HG03378 (cell line): Measurements from ENCODE around the gene TGFBI.

Source experiments
- ATAC-seq: cut with Tn5 transposase; IDR thresholded peaks from one replicate; pipeline ENCODE4 v1.9.1; 2021; ENCODE audit warnings: mild to moderate bottlenecking, moderate library complexity; ENCODE audit not compliant: unreplicated experiment

TGFBI gene

DNA sequence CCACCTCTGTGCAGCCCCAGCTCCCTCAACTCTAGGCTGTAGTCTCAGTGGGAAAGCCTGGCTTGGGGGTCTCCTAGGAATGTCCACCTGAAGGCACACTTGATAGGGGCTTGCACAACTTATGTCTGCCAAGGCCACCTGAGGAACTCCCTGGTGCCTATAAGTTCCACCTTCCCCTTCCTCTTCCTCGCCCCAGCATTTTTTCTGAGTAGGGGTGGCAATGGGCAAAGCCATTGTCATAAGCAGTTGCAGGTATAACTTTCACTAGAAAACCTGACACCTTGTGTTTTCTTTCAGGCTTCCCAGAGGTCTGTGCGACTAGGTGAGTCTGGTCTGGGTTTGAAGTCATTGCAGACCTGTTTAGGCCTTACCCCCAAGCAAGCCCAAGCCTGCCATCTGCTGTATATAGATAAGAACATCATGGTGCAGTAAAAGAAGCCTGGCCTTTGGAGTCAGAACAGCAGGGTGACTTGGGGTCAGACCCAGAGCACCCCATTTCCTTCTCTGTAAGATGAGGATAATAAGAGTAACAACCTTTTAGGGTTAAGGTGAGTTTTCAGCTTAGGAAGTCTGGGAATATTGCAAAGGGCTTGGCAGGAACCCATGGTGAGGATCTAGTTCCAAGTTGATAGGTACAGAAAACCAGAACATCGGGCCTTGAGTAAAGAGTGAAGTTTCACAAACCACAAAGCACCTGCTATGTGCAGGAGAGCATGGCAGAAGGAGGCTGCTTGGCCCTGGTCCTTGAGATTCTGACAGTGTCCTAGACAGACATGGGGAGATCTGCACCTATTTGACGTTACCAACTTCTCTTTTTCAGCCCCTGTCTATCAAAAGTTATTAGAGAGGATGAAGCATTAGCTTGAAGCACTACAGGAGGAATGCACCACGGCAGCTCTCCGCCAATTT is 33.8 kb downstream of the TGFBI start:
- peak; percentile 66 for ATAC-seq

DNA sequence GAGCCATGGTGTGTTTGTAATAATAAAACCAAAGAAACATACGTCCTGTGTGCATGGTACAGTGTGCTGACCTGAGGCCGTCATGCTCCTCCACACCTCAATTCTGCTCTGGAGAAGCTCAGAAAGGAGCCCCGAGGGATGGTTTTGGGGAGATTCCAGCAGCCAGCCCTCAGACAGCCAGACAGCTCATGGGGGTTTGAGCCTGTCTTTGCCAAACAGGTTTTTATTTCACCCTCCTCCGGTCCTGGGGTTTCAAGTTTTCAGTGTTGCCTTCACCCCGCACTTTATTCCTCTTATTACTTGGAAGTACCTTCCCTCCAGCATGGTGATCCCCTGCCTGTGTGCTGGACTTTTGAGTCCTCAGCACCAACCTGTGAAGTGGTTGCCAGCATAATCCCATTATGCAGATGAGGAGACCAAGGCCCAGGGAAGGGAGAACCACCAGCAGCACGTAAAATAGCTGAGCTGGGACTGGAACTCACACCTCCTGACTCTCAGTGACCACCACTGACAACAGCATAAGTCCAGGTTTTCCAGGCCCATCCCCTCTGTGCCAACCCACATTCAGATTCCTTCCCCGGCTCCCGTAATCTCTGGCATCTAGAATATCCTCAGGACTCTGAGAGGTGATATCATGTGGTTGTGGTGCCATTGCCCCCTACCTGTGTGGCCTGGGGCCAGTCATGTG is 35.1 kb downstream of the TGFBI start:
- ATAC-seq = no peak

DNA sequence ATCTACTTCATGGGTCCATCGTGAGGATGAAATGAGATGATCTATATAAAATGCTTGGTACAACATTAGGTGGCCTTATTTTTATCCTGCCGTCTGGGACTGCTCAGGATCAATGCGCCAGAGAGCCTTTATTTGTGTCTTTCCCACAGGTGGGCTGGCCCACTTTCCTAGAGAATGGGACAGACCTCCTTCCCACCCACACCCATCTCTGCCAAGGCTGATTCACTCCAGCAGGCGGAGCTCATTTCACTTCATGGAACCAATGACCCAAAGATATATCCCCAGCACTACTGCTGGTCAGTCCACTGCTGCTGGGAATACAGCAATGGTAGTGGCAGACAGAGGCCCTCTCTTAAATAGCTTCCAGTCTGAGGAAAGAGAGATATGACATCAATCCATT is 35.7 kb downstream of the TGFBI start:
- ATAC-seq = no peak

DNA sequence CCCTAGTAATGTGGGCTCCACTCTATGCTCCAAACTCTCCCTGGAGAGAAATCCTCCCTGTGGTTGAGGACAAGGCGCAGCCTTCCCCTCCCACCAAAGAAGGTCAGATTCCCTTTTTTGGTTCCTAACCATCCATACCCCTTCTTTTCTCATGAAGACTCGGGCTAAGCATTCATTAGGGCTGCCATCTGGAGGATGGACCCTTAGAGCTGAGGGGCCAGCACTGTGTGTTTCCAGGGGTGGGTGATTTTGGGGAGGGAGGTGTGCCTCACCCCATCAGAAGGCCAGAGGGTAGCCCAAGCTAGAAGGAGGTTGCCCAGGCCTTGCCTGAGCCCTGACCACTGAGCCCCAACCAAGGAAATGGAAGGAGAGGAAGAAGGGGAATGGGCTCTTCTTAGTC is 36.8 kb downstream of the TGFBI start:
- ATAC-seq = no peak

DNA sequence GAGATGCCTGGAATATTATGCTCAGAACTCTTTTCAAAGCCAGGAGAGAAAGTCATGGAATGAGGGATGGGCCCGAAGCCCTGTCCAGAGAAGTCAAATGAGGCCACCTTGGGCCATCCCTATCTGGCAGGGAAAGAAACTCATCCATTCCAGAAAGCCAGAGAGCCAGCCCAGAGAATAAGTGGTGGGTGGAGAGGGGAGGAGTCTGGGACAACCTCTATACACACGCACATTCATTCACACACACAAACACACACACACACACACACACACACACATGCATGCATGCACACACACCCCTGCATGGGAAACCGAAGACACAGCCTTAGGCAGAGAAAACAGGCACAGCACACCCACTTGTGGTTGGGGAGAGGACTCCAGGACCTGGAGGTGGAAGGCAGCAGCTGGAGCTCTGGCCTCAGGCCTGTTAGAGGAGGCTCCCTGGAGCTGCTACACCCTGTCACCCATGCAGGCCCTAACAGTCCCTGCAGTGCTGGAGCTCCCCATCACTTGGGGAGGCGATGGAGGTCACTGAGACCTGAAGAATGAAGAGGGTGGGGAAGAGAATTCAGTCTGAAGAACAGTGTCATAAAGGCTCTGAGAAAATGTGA is 38.0 kb downstream of the TGFBI start:
- ATAC-seq = no peak

DNA sequence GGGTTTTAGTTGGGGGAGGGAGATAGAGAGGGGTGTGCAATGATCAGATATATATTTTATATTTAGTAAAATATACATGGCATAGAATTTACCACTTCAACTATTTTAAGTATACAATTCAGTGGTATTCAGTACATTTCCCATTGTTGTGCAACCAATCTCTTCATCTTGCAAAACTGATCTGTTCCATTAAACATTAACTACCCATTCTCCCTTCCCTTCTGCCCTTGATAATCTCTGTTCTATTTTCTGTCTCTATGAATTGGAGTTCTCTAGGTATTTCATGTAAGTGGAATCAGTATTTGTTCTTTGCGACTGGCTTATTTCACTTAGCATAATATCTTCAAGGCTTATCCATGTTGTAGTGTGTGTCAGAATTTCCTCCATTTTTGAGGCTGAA is 38.6 kb downstream of the TGFBI start:
- ATAC-seq = no peak

DNA sequence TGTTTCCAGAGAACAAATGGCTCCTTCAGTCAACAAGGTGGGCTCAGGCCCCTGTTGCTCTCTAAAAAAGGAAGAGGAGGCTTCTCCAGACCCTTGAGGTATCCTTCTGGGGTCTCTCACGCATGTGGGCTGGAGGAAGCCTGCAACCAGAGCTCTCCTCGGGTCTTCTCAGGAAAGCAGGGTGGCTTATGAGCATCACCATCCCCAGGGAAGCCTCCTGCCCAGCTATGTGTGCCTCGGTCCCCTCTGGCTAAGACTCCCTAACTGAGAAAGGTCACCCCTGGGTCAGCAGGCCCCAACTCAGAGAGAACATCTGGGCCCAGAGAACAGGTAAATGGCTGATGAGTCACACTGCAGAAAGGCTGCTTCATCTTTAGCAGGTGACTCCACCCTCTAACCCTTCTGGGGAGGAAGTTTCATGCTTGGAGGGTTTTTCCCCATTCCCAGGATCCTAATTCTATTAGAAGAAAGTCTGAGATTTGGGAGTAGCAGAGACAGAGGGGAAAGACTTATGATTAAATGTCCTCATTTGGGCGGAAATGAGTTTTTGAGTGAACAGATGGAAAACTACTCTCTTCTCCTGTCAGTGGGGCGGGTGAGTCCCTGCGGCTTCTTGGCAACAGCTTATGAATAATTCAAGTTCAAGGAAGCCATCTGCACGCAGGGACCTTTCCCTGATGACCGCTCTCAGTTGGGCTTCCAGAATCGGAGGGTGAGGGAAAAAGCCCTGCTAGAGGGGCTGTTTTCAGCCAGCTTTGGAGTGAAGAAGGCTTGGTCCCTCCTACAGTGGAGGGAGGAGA is 41.9 kb downstream of the TGFBI start:
- no peak for ATAC-seq

DNA sequence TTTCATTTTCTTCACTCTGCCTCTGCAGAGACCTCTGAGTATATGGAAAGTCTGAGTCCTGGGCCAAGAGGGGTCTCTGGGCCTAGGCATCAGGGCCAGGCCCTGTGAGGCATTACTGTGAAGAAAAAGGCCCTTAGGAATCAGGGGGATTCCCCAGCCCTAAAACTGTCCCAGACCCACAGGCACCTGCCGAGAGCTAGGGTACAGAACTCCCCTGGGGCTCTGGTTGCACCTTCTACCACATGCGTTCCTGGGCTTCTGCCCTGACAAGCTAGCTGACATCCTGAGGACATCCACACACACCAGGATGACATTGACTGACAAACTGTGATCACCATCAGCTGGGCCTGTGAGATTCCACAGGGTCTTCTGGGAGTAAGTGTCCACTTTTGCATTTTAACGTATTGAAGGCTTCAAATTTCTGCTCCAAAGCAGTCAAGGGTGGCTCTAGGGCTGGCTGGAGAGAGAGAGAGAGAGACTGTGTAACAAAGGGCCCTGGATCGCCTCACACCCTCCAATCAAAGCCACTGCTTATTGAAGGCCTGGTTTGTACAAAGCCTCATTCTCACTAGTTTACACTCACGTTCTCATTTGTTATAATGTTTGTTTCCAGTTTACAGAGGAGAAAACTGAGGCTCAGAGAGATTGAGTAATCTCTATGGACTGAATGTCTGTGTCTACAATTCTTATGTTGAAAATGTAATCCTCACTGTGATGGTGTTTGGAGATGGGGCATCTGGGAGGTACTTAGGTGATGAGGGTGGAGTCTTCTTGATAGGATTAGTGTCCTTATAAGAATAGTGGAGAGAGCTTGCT is 45.1 kb downstream of the TGFBI start:
- peak; percentile 75 for ATAC-seq

DNA sequence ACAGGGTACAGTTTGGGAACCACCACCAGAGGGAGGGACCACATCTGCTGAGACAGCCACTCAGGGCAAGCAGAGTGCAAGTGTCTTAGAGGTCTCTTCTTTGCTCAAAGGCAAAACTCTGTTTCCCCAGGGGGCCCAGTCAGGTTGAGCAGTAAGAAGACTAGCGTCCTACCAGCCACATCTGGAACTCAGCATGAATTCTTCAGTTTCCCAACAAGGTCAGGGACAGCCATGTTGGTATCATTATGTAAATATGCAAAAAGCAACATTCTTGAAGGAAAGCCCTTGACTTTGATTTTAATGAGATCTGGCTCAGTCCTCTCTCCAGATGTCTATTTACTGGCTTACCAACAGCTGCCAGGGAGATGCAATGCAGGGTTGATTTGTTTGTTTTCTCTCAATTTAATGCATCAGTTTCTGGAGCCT is 46.7 kb downstream of the TGFBI start:
- ATAC-seq = no peak

DNA sequence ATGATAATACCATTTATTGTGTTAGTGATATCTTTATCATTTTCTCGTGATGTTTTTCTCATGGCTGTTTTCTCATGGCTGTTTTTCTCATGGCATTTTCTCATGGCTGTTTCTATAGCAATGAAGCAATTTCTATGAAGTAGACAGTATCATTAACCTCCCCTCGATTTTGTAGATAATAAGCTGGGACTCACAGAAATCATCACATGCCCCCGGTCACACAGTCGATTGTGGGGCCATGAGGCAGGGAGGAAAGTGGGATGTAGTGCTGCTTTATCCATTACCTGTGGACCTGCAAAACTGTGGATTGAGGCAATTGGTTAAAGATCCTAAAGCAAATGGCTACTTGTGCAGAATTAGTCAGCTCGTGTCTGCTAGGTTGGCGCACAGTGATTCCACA is 47.3 kb downstream of the TGFBI start:
- no peak for ATAC-seq

DNA sequence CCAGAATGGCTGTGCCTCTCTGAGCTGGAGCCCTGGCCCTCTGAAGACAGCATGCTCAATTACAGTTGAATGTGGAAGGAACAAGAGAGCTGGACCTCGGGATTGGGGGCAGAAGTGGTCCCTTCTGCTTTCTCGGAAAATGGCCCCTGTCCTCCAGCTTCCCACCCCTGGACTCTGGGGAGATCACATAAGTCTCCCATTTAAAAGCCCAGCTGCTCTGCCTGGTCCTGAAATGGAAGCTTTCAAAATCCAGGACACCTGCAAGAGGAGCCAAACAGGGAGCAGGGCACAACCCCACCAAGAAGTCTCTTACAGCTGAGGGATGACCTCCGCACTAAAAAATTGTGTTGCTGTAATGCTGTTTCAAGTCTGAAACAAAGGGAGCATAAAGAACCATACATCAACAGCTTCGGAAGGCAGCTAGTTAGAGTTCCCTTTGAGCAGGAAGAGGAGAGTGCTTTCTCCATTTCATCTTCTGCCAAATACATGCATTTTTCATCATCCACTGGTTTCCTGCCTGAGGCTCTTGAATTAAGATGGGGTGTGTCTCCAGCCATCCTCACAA is 48.2 kb downstream of the TGFBI start:
- ATAC-seq = no peak

DNA sequence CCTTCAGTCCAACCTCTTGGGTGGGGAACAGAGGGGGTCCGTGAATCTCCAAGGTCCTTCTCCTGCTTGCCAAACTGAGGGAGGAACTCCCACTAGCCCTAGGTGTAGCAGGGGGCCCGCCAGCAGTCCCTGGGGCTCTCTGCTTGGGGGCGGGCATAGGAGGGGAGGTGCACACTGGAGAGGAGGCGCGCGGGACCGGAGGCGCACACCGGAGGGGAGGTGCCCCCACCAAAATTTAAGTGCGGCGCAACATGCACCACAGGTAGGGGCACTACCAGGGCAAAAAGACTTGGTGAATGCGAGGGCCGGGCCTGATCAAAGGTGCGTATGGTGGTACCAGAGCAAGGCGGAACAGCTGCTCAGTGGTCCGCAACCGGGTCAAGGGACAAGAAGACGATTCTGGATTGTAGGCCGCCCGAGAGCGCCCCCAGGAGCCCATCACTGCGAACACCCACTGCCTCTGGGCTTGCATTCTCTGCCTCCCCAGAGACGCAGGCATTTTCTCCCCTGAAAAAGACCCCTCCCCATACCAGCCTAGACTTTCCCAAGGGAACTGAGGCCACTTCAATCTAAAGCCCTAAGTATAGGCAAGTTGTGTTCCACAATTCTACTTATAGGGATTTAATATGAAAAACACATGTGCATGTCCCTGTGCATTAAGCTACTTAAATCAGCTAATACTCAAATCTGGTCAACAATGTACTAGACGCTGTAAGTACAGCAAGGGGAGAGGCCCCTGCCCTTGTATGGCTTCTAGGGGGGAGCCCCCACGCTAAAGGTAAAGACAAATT is 50.6 kb downstream of the TGFBI start:
- ATAC-seq = no peak

DNA sequence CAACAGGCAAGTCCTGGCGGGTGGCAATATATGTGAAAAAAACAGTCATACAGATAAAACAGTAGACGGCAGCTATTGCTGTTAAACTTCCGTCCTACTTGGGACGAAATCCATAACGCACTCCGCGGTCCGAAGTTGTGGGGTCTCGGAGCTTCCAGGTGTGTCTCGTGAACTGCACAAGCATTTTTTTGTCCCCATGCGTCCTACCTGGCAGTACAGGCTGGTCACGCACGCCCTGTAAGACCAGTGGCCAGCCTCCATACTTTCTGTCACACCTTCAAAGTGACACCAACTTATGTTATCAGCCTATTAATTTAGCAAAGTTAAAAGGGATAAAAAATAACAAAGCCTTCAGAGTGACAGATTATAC is 51.3 kb downstream of the TGFBI start:
- peak; percentile 4 for ATAC-seq

DNA sequence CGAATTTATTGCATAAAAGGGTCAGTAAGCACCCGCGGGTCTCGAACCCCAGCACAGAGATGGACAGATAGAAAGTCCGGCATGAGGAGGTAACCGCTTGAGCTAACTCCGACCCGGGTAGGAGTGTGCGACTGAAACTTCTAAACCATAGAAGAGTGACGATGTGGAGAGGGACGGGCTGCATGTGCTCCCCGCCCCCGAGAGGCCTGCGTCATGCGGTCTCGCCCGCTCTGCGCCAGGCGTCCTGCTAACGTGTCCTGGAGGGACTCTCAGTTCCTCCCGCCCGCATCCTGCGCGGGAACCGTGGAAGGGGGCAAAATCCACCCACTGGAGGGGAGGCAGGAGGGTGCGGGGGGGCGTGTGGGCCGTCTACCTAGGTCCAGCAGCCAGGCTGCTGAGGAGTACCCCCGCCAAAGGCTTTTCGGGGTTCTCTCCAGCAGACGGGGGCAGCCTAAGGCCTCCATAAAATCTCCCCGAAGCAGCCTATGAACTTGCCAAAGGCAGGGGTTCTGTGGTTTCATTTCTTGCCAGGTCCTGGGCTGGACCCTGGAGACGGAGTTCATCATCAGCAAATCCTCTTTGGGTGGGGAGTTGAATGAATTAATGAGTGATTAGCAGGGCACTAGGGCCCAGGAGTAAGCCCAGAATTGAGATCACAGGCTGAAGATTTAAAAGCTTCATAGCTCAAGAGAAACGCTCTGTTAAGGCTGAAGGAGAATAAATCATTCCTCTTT is 51.9 kb downstream of the TGFBI start:
- peak; percentile 93 for ATAC-seq

DNA sequence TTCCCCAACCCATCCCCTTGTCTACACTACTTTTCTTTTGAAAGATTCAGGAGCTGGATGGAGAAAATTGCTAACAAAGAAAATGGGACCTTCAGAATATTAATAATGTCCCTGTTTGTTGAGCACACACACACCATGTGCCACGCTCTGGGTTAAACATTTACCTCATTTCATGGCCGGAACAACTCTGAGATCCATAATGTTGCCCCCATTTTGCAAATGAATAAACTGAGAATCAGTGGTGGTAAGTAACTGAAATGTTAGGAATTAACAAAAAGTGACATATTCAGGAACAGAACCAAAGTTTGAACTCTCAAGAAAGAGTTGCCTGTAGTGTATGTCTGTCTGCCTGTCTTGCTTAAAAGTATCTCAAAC is 52.4 kb downstream of the TGFBI start:
- no peak for ATAC-seq

DNA sequence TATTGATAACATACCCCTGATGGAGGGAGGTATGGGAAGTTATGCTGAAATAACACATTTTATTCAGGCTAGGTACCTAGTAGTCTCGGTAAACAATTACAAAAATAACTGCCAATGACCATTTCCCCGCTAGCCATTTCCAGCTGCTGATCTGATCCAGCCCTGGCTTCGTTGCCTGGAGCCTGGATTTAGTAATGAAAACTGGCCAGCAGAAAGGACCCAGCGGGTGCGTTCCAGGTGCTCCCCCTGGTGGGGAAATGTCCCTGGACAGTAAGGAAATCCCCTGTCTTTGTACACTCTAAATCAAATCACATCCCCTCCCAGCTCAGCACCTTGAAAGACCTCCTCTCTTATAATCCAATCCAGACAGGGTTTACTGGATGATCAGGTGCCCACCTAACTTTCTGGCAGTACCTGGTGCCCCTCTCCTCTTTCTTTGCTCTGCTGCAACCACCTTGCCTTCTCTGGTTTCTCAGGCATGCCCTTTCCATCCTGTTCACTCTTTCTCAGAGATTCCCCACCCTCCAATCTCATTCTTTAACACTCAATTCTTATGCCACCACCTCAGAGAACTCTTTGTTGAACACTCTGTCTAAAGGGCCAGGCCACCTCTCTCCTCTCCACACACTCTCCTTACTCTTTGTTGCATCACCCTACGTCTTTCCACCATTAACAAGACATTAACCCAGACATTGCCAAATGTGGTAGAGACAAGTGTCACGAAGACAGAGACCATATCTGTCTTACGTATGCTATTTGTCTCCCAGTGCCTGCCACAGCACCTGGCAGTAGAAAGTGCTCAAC is 53.8 kb downstream of the TGFBI start:
- ATAC-seq = no peak

DNA sequence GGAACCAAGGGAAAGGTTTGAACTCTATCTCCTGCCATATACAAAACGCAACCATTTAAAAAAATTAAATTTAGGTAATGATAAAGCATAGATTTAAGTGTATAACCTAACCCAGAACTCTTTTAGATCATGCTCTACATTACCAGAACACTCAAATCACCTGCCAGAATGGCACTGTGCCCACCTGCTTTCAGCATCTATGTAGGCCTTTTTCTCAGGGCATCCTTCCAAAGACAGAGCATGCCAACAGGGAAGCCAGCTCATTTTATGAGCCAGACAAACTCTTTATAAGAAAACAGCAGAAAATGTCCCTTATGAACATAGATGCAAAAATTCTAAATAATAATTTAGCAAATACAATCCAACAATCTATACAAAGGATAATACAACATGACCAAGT is 55.9 kb downstream of the TGFBI start:
- ATAC-seq = no peak
